Measurements from ENCODE around the gene NGDN.

DNA sequence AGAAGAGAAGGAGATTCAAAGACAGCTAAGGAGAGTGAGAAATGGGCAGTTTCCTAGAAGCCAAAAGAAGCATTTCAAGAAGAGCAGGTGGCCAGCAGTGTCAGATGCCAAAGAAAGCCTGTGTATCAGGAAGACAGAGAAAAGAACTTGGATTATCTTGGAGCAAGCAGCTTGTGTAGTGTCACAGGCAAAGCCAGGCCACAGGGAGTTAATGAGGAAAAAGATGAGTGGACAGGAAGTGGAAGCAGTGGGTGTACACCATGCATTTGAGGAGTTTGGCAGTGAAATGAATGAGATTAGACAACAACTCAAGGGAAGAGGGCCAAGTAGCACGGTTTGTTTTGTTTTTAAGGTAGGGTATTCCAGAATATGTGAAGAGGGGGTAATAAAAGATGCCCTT is 28.4 kb upstream of the NGDN start:
- TF ChIP-seq CTCF (IDR thresholded peaks at IDR 0.05; ENCODE audit: extremely low read depth in 1 of 2, insufficient read depth in 1 of 2, low read depth in 1 of 2, low read length in 2 of 2) = no peak
- TF ChIP-seq POLR2A (IDR thresholded peaks at IDR 0.05; ENCODE audit: low read depth, low read length) = no peak
- no peak for TF ChIP-seq POLR2AphosphoS5 (IDR thresholded peaks at IDR 0.05; ENCODE audit: insufficient read depth, low read depth, low read length)
- no peak for TF ChIP-seq JUN (IDR thresholded peaks at IDR 0.05; ENCODE audit: borderline replicate concordance, insufficient read depth, insufficient read length, low read depth)
- TF ChIP-seq EZH2 (IDR thresholded peaks at IDR 0.05; ENCODE audit: borderline replicate concordance, low read depth, low read length, severe bottlenecking) = no peak
- no peak for TF ChIP-seq GATA2 (IDR thresholded peaks at IDR 0.05; ENCODE audit: insufficient read depth, insufficient read length, low read depth, low read length)
- no peak for TF ChIP-seq MAX (IDR thresholded peaks at IDR 0.05; ENCODE audit: insufficient read depth, insufficient read length)
